ENCODE data around the gene RNF175.

RNF175 gene

DNA sequence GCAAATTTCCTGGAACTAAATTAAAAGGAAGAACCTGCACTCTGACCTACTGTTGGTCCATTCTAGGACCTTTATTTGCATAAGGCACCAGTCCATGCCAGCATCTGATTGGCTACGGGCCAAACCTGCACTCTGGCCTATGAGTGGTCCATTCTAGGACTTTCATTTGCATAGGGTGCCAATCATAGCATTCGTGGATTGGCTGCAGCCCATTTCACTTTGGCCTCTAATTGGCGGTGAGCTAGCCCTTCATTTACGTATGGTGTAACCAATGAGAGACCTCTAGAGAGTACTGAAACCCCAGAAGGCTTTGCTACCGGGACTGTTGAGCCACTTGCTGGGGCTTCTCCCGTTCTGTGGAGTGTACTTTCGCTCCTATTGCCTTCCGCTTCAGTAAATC lies 6.1 kb upstream of the RNF175 start:
- TF ChIP-seq, protein P1, sequence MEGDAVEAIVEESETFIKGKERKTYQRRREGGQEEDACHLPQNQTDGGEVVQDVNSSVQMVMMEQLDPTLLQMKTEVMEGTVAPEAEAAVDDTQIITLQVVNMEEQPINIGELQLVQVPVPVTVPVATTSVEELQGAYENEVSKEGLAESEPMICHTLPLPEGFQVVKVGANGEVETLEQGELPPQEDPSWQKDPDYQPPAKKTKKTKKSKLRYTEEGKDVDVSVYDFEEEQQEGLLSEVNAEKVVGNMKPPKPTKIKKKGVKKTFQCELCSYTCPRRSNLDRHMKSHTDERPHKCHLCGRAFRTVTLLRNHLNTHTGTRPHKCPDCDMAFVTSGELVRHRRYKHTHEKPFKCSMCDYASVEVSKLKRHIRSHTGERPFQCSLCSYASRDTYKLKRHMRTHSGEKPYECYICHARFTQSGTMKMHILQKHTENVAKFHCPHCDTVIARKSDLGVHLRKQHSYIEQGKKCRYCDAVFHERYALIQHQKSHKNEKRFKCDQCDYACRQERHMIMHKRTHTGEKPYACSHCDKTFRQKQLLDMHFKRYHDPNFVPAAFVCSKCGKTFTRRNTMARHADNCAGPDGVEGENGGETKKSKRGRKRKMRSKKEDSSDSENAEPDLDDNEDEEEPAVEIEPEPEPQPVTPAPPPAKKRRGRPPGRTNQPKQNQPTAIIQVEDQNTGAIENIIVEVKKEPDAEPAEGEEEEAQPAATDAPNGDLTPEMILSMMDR (IDR thresholded peaks at IDR 0.05; ENCODE audit: insufficient read depth, low read depth, low read length, missing control alignments): no peak
- DNase-seq (ENCODE audit: low read depth): no peak

DNA sequence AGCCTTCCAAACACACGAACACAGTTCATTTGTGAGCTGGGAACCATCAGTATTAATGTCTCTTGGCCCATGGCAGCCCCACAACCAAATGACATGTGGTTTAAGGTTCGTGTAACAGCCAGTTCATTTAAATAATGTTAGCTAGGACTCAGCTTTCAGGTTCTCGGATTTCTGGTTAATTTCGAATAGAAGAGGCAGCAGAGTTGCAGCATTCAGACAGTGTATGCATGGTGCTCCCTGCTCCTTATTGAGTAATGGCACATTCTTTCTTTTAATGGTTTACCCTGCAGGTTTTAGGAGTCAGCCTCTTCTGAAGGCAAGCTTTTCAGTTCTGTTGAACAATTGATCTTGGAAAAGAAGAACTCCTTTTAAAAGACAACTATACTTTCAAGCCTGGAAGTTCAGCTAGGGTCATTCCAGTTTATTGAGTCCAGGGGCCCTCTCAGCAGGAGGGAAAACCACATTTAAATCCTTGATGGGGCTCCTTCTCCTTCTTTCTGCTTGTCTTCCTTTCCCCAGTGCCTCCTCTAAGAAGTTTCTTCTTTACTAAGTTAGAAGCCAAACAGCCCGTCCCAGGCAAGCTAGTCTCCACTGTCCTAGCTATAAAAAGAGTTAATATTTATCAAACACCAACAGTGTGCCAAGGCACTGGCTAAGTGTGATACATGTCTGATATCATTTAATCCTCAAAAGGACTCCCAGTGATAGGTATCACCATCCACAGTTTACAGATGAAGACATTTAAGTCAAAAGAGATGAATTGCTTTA lies 5.0 kb upstream of the RNF175 start:
- TF ChIP-seq, protein P1 (IDR thresholded peaks at IDR 0.05; ENCODE audit: insufficient read depth, low read depth, low read length, missing control alignments): no peak
- DNase-seq (ENCODE audit: low read depth): no peak
- H3K4me3 ChIP-seq (ENCODE audit: low read depth, low read length): no peak overlapping the region

More for the DNA sequence above, 6.1 kb upstream of the RNF175 start:
- no peak overlapping the region for H3K4me3 ChIP-seq (ENCODE audit: low read depth, low read length)

- H3K4me3 ChIP-seq (ENCODE audit: low read depth, low read length): no peak overlapping the region
- DNase-seq (ENCODE audit: low read depth): no peak
- TF ChIP-seq, protein P1 (IDR thresholded peaks at IDR 0.05; ENCODE audit: insufficient read depth, low read depth, low read length, missing control alignments): no peak
Measured at GRCh38 chr4:153763404-153763803, 3.6 kb upstream of the RNF175 start.

DNA sequence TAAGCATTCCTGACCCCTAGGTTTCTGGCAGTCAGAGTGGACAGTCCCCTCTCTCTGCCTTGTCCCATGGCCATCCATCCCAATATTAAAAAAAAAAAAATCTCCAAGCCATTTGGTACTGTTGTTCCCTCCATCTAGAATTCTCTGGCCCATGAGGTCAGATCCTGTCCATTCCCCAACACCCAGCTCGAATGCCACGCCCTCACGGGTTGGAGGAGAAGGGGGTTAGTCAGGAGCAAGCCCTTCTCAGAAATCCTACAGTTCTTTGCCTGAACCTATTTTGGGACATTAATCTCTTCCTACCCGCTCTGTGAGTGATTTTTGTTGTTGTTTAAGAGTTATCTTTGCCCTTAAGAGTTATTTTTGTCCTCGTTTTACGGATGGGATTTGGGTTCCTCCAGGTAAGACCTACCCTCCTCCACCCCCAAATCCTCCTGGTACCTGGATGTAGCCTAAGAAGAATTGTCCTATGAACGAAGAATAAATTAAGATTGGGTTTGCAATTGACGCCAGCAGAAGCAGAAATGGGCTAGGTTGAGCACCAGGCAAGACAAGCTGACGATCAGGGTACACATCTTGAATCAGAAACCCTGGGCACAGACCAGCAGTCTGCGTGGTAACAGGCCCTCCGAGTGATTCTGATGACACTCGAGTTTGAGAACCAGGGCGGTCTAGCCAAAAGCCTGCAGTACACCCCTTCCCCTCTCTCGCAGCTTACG lies 977 bp downstream of the RNF175 start:
- no peak for DNase-seq (ENCODE audit: low read depth)
- TF ChIP-seq, protein P1 (IDR thresholded peaks at IDR 0.05; ENCODE audit: insufficient read depth, low read depth, low read length, missing control alignments): no peak
- no peak overlapping the region for H3K4me3 ChIP-seq (ENCODE audit: low read depth, low read length)

- TF ChIP-seq, protein P1 (IDR thresholded peaks at IDR 0.05; ENCODE audit: insufficient read depth, low read depth, low read length, missing control alignments): no peak
- no peak for DNase-seq (ENCODE audit: low read depth)
- H3K4me3 ChIP-seq (ENCODE audit: low read depth, low read length): no peak overlapping the region
Measured at GRCh38 chr4:153758136-153758535, 1.7 kb downstream of the RNF175 start.

DNA sequence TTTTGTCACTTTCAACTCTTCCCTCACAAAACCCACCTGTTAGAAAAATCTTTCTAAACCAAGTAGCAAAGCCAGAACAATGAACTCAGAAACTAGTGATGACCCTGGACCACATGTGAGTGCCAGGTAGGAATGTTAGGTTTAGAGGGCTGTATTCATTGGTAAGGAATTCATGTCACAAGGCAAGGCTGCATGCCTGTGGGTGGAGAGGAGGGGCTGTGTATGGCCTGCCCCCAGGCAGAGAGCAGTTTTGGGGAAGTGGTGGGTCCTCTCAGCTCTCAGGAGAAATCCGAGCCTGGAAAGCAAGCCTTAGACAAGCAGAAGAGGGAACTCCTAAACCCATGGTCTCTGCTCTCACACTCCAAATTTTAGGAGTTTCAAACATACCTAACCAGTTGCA lies 2.4 kb downstream of the RNF175 start:
- DNase-seq (ENCODE audit: low read depth): no peak
- TF ChIP-seq, protein P1 (IDR thresholded peaks at IDR 0.05; ENCODE audit: insufficient read depth, low read depth, low read length, missing control alignments): no peak
- no peak overlapping the region for H3K4me3 ChIP-seq (ENCODE audit: low read depth, low read length)
